Hepatocyte (in vitro differentiated cells): ENCODE data around the gene TMEM14A.

Experiments
- CTCF ChIP-seq: fragments of 200-600 bp; sonication (generic); IDR thresholded peaks from 2 replicates; pipeline ENCODE4 v1.5.1; 2016; ENCODE audit warnings: antibody characterized with exemption, mild to moderate bottlenecking; ENCODE audit not compliant: poor library complexity
- EZH2 ChIP-seq: fragments of 200-600 bp; sonication (generic); IDR thresholded peaks from 2 replicates; pipeline ENCODE4 v1.6.1; 2016; ENCODE audit warnings: antibody characterized with exemption, mild to moderate bottlenecking, borderline replicate concordance

- TF ChIP-seq CTCF (peak; percentile 7), EZH2 (no peak)
Observed at GRCh38 chr6:52670502-52671409, at the start of gene TMEM14A.
